MG63 (cell line): ENCODE data around the gene DAZAP1. TPM values are rescaled to one million over a fixed set of nuclear protein-coding genes. Genes with fewer than 3 reads are reported as not detected.
A peak's percentile ranks its signal among the peaks of the same experiment; 100 is the strongest.

Source experiments
- DNase-seq: peaks from one replicate; pipeline ENCODE4 v3.0.0-alpha.2; 2020
- H3K27me3 ChIP-seq: fragments of 250-450 bp; sonication (Bioruptor Pico); 2 replicates; pipeline ENCODE4 v1.5.1; 2020; ENCODE audit warnings: mild to moderate bottlenecking, moderate library complexity
- H3K36me3 ChIP-seq: fragments of 250-450 bp; sonication (Bioruptor Pico); 2 replicates; pipeline ENCODE4 v1.5.1; 2020; ENCODE audit warnings: mild to moderate bottlenecking, moderate library complexity
- H3K4me3 ChIP-seq: fragments of 250-450 bp; sonication (Bioruptor Pico); 2 replicates; pipeline ENCODE4 v1.5.1; 2020; ENCODE audit warnings: mild to moderate bottlenecking, moderate library complexity
- H3K9me3 ChIP-seq: fragments of 250-450 bp; sonication (Bioruptor Pico); 2 replicates; pipeline ENCODE4 v1.5.1; 2020; ENCODE audit warnings: mild to moderate bottlenecking, moderate library complexity
- total RNA-seq: library from RNA; depleted of rRNA; stranded (reverse); fragments of >200 nt; shearing (Covaris generic); gene quantifications from 2 replicates; pipeline ENCODE4 v1.2.3, GENCODE V29; 2014; ENCODE audit warnings: low replicate concordance

The DAZAP1 gene
- total RNA-seq, 1 experiment from 2014 or later = 149 TPM

DNA sequence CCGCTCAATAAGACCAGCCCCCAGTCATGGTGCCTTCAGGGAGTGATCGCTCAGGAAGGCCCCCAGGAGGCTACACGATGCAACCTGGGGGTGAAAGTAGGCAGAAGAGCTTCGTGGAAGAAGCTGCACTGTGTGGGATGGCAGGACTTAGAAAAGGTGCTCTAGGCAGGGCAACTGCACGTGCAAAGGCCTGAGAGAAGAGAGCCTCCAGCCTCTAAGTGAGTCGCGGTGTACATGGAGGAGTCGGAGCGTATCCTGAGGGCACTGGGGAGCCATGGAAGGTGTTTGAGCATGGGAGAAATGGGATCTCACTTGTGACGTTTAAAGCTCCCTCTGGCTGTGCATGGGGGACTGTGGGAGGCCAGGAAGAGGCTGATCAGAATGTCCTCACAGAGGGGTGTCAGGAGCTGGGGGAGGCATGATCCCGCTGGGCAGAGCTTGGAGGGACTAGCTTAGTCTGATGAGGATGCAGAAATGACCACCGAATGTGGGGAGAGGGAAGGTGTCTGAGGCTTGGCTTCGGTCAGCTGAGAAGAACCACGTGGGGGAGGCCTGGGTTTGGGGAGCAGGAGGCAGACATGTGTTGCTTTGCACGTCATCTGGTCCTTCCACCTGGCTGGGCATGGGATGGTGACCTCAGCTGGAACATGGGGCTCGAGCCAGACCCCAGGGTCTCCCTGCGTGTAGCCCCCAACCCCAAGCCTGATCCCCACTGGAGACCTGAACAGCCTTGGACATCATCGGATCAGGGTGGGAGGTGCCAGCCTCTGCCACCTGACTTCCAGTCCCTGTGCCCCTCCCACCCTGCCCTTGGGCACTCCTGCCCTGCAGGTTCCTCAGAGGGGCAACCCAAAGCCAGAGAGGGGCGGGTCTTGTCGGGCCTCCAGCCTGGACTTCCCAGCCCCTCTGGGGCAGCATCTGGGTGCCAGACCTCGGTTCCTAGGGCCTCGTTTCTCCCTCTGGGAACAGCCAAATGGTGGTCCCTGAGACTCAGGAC is 43.6 kb downstream of the DAZAP1 start:
- no peak overlapping the region for H3K4me3 ChIP-seq
- no peak for DNase-seq
- H3K36me3 ChIP-seq = no peaks in the 10 kb centered on the region
- H3K27me3 ChIP-seq = no peaks in the 10 kb centered on the region
- H3K9me3 ChIP-seq = no peaks in the 10 kb centered on the region

DNA sequence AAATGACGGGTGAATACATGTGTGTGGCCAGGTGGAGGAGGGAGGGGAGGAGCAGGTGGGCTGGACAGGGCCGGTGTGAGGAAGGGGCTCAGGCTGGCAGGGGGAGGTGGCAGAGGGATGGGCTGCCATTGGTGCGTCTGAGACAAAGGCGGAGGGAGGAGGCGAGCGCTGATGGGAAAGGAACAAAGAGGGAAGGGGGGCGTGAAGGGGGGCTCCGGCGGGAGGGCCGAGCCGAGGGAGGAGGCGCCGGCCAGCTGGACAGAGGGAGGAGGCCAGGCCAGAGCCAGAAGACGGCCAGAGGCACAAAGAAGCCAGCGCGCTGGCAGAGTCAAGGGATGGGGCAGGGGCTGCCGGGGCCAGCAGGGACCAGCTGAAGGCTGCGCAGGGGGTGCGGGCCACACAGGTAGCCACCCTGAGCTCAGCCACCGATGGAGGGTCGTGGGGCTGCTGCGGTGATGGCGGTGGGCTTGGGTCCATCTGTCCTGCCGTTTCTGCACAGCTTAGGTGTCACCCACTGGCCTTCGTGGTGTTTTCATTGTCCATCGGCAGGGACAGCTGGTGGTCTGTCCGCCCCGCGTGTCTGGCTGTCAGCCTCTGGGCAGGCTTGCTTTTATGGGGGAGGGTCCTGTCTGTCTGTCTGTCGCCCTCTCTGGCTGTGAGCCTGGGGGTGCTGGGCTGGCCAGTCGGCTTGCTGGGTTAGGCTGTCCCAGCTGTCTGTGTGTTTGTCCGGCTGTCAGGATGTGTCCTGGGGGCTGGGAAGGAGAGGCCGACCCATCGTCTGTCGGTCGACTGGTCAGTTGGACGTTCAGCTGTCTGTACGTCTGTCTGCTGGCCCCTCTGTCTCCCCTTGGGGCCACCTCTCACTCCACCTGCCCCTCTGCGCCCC is 44.8 kb downstream of the DAZAP1 start:
- DNase-seq = no peak
- H3K4me3 ChIP-seq = no peak overlapping the region
- 0 out of 2 replicates have a peak, but pooled peaks cover 4% of the 10 kb centered on the region for H3K27me3 ChIP-seq
- H3K36me3 ChIP-seq = no peaks in the 10 kb centered on the region
- no peaks in the 10 kb centered on the region for H3K9me3 ChIP-seq

DNA sequence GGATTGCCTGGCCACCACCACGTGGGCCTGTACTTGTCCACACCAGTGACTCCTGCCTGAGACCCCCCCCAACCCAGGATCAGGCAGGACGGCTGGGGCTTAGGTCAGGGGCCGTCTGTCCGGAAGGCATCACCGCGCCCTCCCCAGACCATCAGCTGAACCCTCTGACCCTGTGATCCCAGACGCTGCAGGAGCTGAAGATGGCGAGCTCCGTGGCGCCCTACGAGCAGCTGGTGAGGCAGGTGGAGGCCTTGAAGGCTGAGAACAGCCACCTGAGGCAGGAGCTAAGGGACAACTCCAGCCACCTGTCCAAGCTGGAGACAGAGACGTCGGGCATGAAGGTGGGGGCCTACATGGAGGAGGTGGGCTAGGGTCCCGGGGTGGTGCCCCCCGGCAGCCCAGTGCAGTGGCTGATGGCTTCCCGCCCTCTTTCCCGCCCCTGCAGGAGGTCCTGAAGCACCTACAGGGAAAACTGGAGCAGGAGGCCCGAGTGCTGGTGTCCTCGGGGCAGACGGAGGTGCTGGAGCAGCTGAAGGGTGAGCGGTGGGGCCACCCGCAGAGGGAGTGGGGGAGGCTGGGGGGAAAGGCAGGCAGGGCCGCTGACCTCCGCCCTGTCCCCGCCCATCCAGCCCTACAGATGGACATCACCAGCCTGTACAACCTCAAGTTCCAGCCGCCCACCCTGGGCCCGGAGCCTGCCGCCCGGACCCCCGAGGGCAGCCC is 45.6 kb downstream of the DAZAP1 start:
- Histone ChIP-seq H3K9me3 (no peaks in the 10 kb centered on the region), H3K4me3 (no peak overlapping the region), H3K27me3 (0 out of 2 replicates have a peak, but pooled peaks cover 4% of the 10 kb centered on the region), H3K36me3 (no peaks in the 10 kb centered on the region)
- DNase-seq = no peak

DNA sequence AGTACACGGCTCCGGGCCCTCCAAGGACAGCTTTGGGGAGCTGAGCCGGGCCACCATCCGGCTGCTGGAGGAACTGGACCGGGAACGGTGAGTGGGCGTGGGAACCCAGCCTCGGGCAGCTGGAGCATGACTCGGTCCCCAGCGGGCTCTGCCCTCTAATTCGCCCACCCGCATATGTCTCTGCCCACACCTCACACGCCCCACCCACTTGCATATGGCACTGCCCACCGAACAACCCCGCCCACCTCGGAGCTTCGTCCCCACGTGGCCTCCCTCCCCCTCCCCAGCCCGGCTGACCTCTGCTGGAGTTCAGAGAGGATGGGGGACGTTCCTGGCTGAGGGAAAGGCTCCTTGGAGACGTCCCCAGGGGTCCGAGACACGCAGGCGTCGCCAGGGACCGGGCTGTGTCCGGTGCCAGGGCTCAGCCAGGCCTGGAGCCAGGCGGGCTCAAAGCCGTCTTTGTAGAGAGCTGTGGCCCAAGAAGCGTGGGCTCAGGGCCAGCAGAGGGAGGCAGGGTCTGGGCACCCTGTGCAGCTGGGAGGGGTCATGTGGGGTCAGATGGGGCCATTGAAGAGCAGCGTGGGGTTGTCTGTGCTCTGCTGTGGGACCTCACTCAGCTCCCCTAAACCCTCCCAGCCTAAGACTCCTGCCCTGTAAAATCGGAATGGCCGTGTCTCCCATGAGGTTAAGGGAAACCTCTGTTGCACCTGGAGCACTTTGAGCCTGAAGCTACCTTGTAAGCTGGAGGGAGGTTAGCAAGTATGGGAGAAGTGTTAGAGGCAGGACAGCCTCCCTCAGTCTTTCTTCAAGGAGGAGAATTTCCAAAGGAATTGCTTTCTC is 46.4 kb downstream of the DAZAP1 start:
- no peak overlapping the region for H3K4me3 ChIP-seq
- H3K9me3 ChIP-seq = no peaks in the 10 kb centered on the region
- 0 out of 2 replicates have a peak, but pooled peaks cover 4% of the 10 kb centered on the region for H3K27me3 ChIP-seq
- peak; percentile 81 for DNase-seq
- H3K36me3 ChIP-seq = no peaks in the 10 kb centered on the region

DNA sequence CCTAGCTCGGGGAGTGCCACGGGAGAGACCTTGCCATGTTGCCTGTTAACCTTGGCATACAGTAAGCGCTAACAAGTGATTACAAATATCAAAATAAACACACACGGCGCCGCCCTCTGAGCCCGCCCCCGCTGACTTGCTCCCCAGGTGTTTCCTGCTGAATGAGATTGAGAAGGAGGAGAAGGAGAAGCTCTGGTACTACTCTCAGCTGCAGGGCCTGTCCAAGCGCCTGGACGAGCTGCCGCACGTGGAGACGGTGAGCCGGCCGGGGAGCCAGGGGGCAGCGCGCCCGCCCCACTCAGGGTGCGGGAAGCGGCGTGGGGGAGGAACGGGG is 47.6 kb downstream of the DAZAP1 start:
- DNase-seq = peak; percentile 44
- Histone ChIP-seq H3K9me3 (no peaks in the 10 kb centered on the region), H3K36me3 (no peaks in the 10 kb centered on the region), H3K27me3 (0 out of 2 replicates have a peak, but pooled peaks cover 4% of the 10 kb centered on the region), H3K4me3 (no peak overlapping the region)

GRCh38 chr19:1455336-1456120 is 48.1 kb downstream of the DAZAP1 start:
- Histone ChIP-seq H3K9me3 (no peaks in the 10 kb centered on the region), H3K36me3 (no peaks in the 10 kb centered on the region), H3K4me3 (no peak overlapping the region), H3K27me3 (0 out of 2 replicates have a peak, but pooled peaks cover 4% of the 10 kb centered on the region)
- peak; percentile 66 for DNase-seq

GRCh38 chr19:1456121-1456900 is 48.9 kb downstream of the DAZAP1 start:
- 0 out of 2 replicates have a peak, but pooled peaks cover 4% of the 10 kb centered on the region for H3K27me3 ChIP-seq
- H3K9me3 ChIP-seq = no peaks in the 10 kb centered on the region
- no peak for DNase-seq
- no peaks in the 10 kb centered on the region for H3K36me3 ChIP-seq
- no peak overlapping the region for H3K4me3 ChIP-seq

DNA sequence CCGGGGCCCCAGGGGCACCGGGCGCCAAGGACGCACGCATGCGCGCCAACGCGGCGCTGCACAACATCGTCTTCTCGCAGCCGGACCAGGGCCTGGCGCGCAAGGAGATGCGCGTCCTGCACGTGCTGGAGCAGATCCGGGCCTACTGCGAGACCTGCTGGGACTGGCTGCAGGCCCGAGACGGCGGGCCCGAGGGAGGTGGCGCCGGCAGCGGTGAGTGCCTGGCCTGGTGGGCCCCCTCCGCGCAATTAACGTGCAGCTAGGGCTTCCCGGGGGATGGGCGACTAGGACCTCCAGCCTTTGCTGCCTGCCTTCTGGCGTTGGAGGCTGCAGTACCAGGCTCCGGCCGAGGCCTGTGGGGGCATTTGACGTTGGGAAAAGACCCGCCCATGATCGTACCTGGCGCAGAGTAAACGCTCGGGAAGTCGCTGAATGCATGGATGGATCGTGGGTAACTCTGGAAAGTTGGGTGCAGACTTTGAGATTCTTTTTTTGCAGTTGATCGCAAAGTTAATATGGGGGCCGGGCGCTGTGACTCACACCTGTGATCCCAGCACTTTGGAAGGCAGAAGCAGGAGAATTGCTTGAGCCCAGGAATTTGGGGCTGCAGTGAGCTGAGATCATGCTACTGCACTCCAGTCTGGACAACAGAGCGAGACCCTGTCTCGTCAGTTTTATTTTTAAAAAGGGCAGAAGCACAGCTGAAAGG is 49.8 kb downstream of the DAZAP1 start:
- Histone ChIP-seq H3K4me3 (no peak overlapping the region), H3K27me3 (0 out of 2 replicates have a peak, but pooled peaks cover 4% of the 10 kb centered on the region), H3K9me3 (no peaks in the 10 kb centered on the region), H3K36me3 (no peaks in the 10 kb centered on the region)
- no peak for DNase-seq

- Histone ChIP-seq H3K27me3 (0 out of 2 replicates have a peak, but pooled peaks cover 4% of the 10 kb centered on the region), H3K4me3 (no peak overlapping the region), H3K36me3 (no peaks in the 10 kb centered on the region), H3K9me3 (no peaks in the 10 kb centered on the region)
- no peak for DNase-seq
Measured at GRCh38 chr19:1457892-1458291, 50.5 kb downstream of the DAZAP1 start.

DNA sequence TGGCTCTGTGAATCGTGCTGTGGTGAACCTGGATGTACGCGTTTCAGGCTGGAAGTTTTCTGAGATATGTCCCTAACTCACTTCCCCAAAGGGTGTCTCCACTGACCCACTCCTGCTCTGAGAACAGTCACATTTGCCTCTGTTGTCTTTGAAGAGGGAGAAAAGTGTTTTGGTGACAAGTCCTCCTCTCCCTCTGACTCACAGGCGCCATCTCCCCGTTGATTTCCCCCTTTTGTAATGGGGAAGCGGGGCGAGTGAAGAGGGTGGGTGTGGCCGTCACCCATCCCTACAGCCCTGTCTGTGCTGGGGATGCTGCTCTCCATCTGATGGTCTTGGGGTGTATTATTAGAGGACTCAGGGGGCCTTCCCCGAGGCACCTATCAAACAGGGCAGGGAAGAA is 52.1 kb downstream of the DAZAP1 start:
- H3K27me3 ChIP-seq = 0 out of 2 replicates have a peak, but pooled peaks cover 4% of the 10 kb centered on the region
- H3K36me3 ChIP-seq = no peaks in the 10 kb centered on the region
- H3K4me3 ChIP-seq = no peak overlapping the region
- DNase-seq = no peak
- no peaks in the 10 kb centered on the region for H3K9me3 ChIP-seq

GRCh38 chr19:1460033-1460995 is 52.9 kb downstream of the DAZAP1 start:
- no peaks in the 10 kb centered on the region for H3K36me3 ChIP-seq
- no peak for DNase-seq
- 0 out of 2 replicates have a peak, but pooled peaks cover 4% of the 10 kb centered on the region for H3K27me3 ChIP-seq
- H3K9me3 ChIP-seq = no peaks in the 10 kb centered on the region
- no peak overlapping the region for H3K4me3 ChIP-seq

DNA sequence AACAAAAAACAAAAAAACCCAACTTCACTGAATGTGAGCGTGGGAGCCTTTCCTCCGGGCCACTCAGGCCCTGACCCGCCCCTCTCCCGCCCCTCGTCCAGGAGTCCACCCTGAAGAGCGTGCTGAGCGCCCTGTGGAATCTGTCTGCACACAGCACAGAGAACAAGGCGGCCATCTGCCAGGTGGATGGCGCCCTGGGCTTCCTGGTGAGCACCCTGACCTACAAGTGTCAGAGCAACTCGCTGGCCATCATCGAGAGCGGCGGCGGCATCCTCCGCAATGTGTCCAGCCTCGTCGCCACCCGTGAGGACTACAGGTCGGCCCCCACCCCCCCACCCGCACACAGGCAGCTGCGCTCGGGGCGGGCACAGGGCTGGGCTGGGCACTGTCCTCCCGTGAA is 54.5 kb downstream of the DAZAP1 start:
- Histone ChIP-seq H3K4me3 (no peak overlapping the region), H3K9me3 (no peaks in the 10 kb centered on the region), H3K36me3 (no peaks in the 10 kb centered on the region), H3K27me3 (no peaks in the 10 kb centered on the region)
- no peak for DNase-seq
